ENCODE measurements around the gene MDH1.
"Not testable (repeated sequence)": the region's sequence is repeated elsewhere in the genome, so short reads cannot be mapped to it uniquely, and the experiment has no call there.

Gene MDH1

DNA sequence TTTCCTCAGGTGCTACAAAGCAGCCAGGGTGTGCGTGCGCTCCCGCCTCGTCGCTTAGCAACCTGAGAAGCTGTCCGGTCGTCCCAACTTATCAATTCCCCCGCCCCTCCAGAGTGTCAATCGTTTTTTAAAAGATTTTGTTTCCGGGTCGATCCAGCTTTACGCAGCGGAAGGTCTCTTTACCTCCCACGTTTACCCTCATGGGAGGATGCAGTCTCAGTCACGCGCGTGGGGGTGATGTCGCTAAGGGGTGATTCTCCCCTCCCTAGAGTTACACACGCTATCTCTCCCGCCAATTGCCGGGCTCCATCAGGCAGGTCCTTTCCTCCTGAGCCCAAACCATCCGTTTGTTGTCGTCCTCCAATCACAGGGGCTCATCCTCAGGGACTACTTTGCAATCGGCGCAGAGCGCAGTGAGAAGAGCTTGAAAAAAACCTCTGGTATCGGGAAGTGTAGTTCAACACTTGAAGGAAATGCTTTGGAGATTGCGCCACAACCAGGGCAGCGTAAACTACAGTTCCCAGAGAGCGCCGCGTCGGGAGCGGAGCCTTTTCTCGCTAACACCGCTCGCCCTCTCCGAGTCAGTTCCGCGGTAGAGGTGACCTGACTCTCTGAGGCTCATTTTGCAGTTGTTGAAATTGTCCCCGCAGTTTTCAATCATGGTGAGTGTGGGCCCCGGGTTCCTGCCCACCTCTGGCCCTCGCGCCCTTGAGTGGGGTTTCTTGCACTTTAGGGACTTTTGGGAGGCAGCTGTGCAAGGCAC, at the start of gene MDH1, which contains the start of gene WDPCP:
Gene MDH1 (plus strand): TSS at position 579 of the 763 bp plus-strand sequence. CDS start 81 bp downstream, at position 660.
Gene WDPCP (minus strand): TSS at position 93 of the 763 bp plus-strand sequence. CDS start 206 bp downstream, outside the sequence.
- TF ChIP-seq ZNF274 (IDR thresholded peaks at IDR 0.05; ENCODE audit: low read depth, low read length), result no peak

DNA sequence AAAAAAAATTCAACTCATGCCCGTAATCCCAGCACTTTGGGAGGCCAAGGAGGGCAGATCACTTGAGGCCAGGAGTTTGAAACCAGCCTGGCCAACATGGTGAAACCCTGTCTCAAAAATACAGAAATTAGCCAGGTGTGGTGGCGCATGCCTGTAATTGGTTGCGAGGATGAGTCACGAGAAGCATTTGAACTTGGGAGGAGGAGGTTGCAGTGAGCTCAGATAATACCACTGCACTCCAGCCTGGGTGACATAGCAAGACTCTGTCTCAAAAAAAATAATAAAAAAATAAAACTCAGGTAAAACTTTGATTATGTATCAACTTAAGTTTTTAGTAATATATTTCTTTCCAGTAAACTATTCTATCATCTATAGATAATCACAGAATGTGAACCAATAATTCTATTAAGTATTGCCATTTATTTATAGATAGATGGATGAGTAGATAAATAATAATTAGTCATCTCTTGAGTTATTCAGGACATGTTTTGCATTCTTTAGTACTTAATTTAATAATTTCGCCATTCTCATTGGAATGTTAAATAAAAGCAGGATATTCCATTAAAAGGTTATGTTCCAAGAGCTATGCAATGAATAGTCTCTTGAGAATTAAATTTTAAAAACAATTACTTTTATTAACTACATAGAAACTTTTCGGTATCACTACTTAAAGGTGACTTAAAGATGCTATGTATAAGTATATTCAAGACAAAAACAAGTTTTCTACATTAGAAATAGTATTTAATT, 49.2 kb upstream of the MDH1 start:
- H3K4me3 ChIP-seq (ENCODE audit: low read length), result no peak overlapping the region
- TF ChIP-seq ZNF274 (IDR thresholded peaks at IDR 0.05; ENCODE audit: low read depth, low read length), result no peak

More for the DNA sequence above, at the start of gene MDH1, which contains the start of gene WDPCP:
- peak within 1 kb of the TSS; percentile 86 for H3K4me3 ChIP-seq (ENCODE audit: low read length)

DNA sequence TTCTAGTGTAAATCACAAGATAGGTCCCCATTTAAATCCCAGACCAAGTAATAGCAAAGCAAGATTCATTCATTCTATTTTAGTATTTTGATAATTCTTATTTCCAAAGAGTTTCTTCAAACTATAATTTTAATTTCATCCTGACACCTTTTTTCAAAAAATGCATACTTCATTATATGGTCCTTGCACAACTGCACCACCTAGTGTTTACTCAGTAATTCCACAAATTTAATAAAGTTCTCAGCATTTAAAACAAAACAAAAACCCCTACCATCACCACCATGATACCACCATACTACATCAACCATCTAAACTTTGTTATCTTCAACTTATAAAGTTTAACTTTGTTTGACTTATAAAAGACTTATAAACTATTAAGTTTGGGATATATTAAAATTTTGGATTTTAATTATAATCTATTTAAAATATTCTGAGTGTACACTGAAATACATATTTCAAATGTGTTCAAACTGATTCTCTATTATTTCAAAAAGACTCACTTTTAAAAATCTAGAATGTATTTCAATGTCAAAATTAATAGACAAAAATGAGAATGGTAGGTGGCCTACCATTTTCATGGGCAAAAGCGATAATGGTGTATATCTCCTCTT, 44.6 kb upstream of the MDH1 start:
- no peak for TF ChIP-seq ZNF274 (IDR thresholded peaks at IDR 0.05; ENCODE audit: low read depth, low read length)
- H3K4me3 ChIP-seq (ENCODE audit: low read length), result no peak overlapping the region

DNA sequence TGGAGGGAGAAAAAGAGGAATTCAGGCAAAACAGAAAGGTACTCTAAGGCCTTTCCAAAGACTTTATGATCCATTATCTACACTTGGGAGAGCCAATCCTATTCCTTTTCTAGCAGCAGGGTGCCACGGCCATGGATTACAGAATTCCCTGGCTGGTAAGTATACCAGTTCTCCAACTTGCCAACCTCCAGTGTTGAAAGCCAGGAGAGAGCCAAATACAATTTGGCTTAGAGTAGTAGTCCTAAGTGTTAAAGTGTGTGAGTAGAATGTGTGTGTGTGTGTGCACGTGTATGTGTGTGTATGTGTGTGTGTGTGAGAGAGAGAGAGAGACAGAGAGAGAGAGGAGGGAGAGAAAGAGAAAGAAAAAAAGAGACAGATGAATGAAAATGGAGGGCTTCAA, 43.7 kb upstream of the MDH1 start:
- TF ChIP-seq ZNF274 (IDR thresholded peaks at IDR 0.05; ENCODE audit: low read depth, low read length), result no peak
- no peak overlapping the region for H3K4me3 ChIP-seq (ENCODE audit: low read length)

DNA sequence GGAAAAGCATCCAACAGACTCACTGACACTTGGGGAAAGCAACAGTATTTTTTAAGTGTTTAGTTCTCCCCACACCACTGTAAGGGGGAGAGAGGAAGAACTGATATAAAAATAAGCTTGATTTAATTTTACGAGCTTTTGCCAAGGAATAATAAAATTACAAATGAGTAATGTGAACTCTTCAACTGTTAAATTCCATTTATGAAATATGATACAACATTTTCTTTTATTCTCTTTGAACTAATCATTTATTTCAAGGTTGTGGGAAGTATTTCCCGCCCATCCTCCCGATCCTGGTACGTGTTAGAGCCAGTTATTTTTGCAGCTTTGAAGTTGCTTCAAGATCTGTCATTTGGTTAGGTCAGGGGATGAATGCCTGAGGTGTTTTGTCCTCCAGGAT, 35.7 kb upstream of the MDH1 start:
- H3K4me3 ChIP-seq (ENCODE audit: low read length), result no peak overlapping the region
- TF ChIP-seq ZNF274 (IDR thresholded peaks at IDR 0.05; ENCODE audit: low read depth, low read length), result no peak

DNA sequence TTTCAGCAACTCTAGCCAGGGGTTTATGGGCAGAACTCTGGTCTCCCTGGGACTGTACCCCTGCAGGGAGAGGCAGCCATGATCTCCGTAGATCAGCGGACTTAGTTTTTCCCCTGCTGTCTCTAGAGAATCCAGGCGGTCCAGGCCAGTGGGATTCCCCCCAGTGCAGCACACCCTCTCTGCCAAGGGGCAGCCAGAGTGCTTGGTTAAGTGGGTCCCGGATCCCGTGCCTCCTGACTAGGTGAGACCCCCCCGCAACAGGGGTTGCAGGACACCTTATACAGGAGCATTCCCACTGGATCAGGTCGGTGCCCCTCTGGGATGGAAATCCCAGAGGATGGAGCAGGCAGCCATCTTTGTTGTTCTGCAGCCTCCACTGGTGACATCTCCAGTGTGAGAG, 33.5 kb upstream of the MDH1 start:
- no peak overlapping the region for H3K4me3 ChIP-seq (ENCODE audit: low read length)
- no peak for TF ChIP-seq ZNF274 (IDR thresholded peaks at IDR 0.05; ENCODE audit: low read depth, low read length)

DNA sequence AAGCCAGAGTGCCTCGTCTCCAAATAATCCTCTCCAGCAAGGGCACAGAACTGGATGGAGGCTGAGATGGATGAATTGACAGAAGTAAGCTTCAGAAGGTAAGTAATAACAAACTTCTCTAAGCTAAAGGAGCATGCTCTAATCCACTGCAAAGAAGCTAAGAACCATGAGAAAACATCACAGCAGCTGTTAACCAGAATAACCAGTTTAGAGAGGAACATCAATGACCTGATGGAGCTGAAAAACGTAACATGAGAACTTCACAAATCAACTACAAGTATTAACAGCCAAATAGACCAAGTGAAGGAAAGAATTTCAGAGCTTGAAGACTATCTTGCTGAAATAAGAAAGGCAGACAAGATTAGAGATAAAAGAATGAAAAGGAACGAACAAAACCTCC, 32.8 kb upstream of the MDH1 start:
- no peak overlapping the region for H3K4me3 ChIP-seq (ENCODE audit: low read length)
- no peak for TF ChIP-seq ZNF274 (IDR thresholded peaks at IDR 0.05; ENCODE audit: low read depth, low read length)

DNA sequence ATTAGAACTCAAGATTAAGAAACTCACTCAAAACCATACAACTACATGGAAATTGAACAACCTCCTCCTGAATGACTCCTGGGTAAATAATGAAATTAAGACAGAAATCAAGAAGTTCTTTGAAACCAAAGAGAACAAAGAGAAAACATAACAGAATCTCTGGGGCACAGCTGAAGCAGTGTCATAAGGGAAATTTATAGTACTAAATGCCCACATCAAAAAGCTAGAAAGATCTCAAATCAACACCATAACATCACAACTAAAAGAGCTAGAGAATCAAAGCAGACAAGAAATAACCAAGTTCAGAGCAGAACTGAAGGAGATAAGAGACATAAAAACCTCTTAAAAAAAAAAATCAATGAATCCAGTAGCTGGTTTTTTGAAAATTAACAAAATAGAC, 30.9 kb upstream of the MDH1 start:
- not testable (repeated sequence) for H3K4me3 ChIP-seq (ENCODE audit: low read length)

DNA sequence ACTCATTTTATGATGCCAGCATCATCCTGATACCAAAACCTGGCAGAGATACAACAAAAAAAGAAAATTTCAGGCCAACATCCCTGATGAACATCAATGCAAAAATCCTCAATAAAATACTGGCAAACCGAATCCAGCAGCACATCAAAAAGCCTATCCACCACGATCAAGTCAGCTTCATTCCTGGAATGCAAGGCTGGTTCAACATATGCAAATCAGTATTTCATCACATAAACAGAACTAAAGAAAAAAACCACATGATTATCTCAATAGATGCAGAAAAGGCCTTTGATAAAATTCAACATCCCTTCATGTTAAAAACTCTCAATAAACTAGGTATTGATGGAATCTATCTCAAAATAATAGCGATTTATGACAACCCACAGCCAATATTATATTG, 29.8 kb upstream of the MDH1 start:
- not testable (repeated sequence) for H3K4me3 ChIP-seq (ENCODE audit: low read length)

DNA sequence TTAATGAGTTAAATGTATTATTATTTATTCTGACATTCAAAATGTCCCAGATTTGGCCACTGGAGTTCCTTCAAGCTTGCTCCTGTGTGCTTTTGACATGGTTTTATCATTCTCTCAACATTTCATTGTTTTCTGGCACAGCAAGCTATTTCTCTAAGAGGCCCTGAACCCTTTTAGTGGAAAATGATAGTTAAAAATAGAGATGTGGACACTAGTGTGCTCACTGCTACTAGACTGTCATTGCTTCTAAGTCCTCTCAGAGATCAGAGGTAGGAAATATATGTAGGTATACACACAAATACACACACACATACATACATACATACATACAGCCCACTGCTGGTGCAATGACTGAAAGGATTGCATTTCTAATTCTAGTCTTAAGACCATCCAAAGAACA, 26.0 kb upstream of the MDH1 start:
- no peak overlapping the region for H3K4me3 ChIP-seq (ENCODE audit: low read length)
- TF ChIP-seq ZNF274 (IDR thresholded peaks at IDR 0.05; ENCODE audit: low read depth, low read length), result no peak

DNA sequence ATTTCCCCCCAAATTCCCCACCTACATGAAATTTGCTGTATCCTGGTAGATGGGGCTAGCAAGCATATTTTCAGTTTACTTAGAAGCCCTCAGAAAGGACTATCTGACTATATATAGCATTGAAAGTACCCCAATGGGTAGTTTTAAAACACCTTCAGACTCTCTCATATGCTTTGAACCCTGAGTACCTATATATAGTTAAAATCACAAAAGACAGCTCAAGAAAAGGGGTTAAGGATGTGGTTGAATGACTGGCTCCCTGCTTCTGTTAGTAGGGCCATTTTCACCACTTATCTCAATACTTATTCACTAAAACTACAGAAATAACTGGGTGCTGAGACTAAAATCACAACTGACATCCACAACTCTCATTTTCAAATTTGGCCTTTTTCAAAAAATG, 19.0 kb upstream of the MDH1 start:
- TF ChIP-seq ZNF274 (IDR thresholded peaks at IDR 0.05; ENCODE audit: low read depth, low read length), result no peak
- H3K4me3 ChIP-seq (ENCODE audit: low read length), result no peak overlapping the region

DNA sequence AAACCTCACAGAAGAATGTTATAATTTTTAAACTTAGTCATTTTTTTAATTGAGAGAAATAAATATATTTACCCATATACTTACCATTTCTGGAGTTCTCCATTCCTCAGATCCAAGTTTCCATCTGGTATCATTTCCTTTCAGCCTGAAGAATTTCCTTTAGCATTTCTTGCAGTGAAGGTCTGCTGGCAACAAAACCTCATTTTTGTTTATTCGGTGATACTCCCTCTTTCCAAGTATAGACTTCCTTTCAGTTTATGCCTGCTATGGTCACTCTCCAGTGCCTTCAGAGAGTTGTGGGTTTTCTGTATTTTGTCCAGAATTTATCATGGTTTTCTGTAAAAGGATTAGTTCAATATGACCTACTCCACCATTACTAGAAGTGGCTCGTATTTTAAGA, 17.5 kb upstream of the MDH1 start:
- TF ChIP-seq ZNF274 (IDR thresholded peaks at IDR 0.05; ENCODE audit: low read depth, low read length), result no peak
- H3K4me3 ChIP-seq (ENCODE audit: low read length), result no peak overlapping the region

DNA sequence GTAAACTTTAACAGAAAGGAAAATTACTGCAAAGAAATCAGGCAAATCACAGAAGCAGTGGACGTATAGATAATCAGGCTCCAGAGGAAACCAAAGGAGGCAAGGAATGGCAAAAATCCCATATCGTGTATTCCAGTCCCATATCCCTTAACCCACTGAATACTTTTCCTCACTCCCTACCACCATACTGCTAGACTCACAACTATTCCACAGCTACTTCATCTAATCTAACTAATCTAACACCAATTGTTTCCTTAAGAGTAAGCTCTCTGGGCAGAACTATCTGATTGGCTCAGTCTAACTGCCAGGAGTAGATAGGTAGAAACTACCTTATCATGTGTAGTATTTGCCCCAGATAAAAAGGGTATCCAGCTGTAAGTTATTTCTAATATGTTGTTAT, 16.8 kb upstream of the MDH1 start:
- no peak for TF ChIP-seq ZNF274 (IDR thresholded peaks at IDR 0.05; ENCODE audit: low read depth, low read length)
- no peak overlapping the region for H3K4me3 ChIP-seq (ENCODE audit: low read length)

DNA sequence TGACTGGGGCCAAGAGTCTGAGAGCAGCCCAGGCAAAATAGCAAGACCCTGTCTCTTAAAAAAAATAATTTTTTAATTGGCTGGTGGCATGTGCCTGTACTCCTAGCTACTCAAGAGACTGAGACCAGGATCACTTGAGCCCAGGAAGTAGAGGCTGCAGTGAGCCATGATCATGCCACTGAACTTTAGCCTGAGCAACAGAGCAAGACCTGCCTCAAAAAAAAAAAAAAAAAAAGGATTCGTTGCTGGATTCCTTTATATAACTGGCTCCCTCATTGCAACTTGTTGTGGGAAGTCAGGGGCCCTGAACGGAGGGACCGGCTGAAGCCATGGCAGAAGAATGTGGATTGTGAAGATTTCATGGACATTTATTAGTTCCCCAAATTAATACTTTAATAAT, 15.7 kb upstream of the MDH1 start:
- H3K4me3 ChIP-seq (ENCODE audit: low read length), result not testable (repeated sequence)

DNA sequence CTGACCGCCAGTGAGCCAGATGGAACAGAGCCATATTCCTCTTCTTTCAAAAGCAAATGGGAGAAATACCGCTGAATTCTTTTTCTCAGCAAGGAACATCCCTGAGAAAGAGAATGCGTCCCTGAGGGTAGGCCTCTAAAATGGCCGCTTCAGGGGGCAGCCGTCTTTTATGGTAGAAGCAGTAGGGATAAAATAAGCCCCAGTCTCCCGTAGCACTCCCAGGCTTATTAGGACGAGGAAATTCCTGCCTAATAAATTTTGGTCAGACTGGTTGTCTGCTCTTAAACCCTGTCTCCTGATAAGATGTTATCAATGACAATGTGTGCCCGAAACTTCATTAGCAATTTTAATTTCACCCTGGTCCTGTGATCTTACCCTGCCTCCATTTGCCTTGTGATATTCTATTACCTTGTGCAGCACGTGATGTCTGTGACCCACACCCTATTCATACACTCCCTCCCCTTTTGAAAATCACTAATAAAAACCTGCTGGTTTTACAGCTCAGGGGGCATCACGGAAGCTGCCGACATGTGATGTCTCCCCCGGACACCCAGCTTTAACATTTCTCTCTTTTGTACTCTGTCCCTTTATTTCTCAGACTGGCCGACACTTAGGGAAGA, 14.9 kb upstream of the MDH1 start:
- not testable (repeated sequence) for H3K4me3 ChIP-seq (ENCODE audit: low read length)

Measured in GM08714 (cell line).